Fibroblast of lung (primary cell): Measurements from ENCODE around the gene DSTYK. TPM values are rescaled to one million over a fixed set of nuclear protein-coding genes. Genes with fewer than 3 reads are reported as not detected.

Source experiments
- DNase-seq, 2 donors: peaks; one replicate each; pipeline versions ENCODE4 v3.0.0 to v3.0.0-alpha.2; 2010; ENCODE audit warnings: low read depth in 2 of 2
- H2AFZ ChIP-seq: 2 replicates; pipeline ENCODE4 v1.5.1; 2012; ENCODE audit warnings: low read length, control low read depth, inconsistent platforms
- H3K27ac ChIP-seq: 2 replicates; pipeline ENCODE4 v1.5.1; 2011; ENCODE audit warnings: low read length, control low read depth; ENCODE audit not compliant: insufficient read depth
- H3K27me3 ChIP-seq: 2 replicates; pipeline ENCODE4 v1.5.1; 2011; ENCODE audit warnings: mild to moderate bottlenecking, low read length; ENCODE audit not compliant: control insufficient read depth, insufficient read depth
- H3K36me3 ChIP-seq: 2 replicates; pipeline ENCODE4 v1.5.1; 2011; ENCODE audit warnings: low read length; ENCODE audit not compliant: control insufficient read depth, insufficient read depth
- H3K4me1 ChIP-seq: 2 replicates; pipeline ENCODE4 v1.5.1; 2011; ENCODE audit warnings: low read length; ENCODE audit not compliant: control insufficient read depth, insufficient read depth; ENCODE audit errors: extremely low read depth
- H3K4me2 ChIP-seq: 2 replicates; pipeline ENCODE4 v1.5.1; 2011; ENCODE audit warnings: low read length, control low read depth; ENCODE audit not compliant: insufficient read depth; ENCODE audit errors: extremely low read depth
- H3K4me3 ChIP-seq, 4 experiments: fragments of 200-600 bp in 1 of 4; sonication (generic) in 1 of 4; replicated peaks in 1 of 4; 2 replicates each; pipeline ENCODE4 v1.5.1; 2011 to 2016; ENCODE audit warnings: low read length in 4 of 4, low read depth in 3 of 4, mild to moderate bottlenecking in 3 of 4, control low read depth in 2 of 4, inconsistent platforms in 1 of 4, mixed read lengths in 1 of 4; ENCODE audit not compliant: insufficient read depth in 1 of 4; ENCODE audit errors: control extremely low read depth in 1 of 4
- H3K79me2 ChIP-seq: 2 replicates; pipeline ENCODE4 v1.5.1; 2012; ENCODE audit warnings: mild to moderate bottlenecking, low read length, inconsistent platforms; ENCODE audit not compliant: control insufficient read depth, insufficient read depth
- H3K9ac ChIP-seq: 2 replicates; pipeline ENCODE4 v1.5.1; 2011; ENCODE audit warnings: mild to moderate bottlenecking, low read length, control low read depth; ENCODE audit not compliant: insufficient read depth
- H3K9me3 ChIP-seq: 2 replicates; pipeline ENCODE4 v1.5.1; 2012; ENCODE audit warnings: low read depth, low read length; ENCODE audit not compliant: control insufficient read depth, insufficient read depth
- H4K20me1 ChIP-seq: 2 replicates; pipeline ENCODE4 v1.5.1; 2011; ENCODE audit warnings: low read length; ENCODE audit not compliant: control insufficient read depth, insufficient read depth; ENCODE audit errors: extremely low read depth
- CTCF ChIP-seq, 2 donors: IDR thresholded peaks in 1 of 2; conservative IDR thresholded peaks in 1 of 2; 1 replicate in 1 of 2; 2 replicates in 1 of 2; pipeline ENCODE4 v1.5.1; 2011 to 2012; ENCODE audit warnings: low read length in 2 of 2, control low read depth in 1 of 2, inconsistent platforms in 1 of 2, low read depth in 1 of 2, mild to moderate bottlenecking in 1 of 2
- EZH2 ChIP-seq: IDR thresholded peaks from 2 replicates; pipeline ENCODE4 v1.5.1; 2012; ENCODE audit warnings: low read length, control low read depth, mild to moderate bottlenecking; ENCODE audit errors: missing control alignments
- polyA plus RNA-seq, 2 donors: library from polyadenylated mRNA; depleted of rRNA in 1 of 2; stranded (reverse) in 1 of 2; unstranded in 1 of 2; fragments of >200 nt; gene quantifications; 2 replicates each; pipeline ENCODE4 v1.2.1, GENCODE V29; 2011 to 2012; ENCODE audit warnings: missing spikeins in 1 of 2
- total RNA-seq: library from RNA; depleted of rRNA; stranded (reverse); fragments of >200 nt; gene quantifications from 2 replicates; pipeline ENCODE4 v1.2.1, GENCODE V29; 2014

DSTYK gene
- total and polyA plus RNA-seq, 2 donors (not counting 1 experiment from before 2014, with no cell fraction given): 24.5 to 42.6 TPM

GRCh38 chr1:205232127-205232820 lies 20.8 kb upstream of the DSTYK start:
- no peak overlapping the region for H3K27ac ChIP-seq
- no peaks in the 10 kb centered on the region for H3K9me3 ChIP-seq
- TF ChIP-seq CTCF (conservative IDR thresholded peaks at IDR 0.05 in 1 of 2, IDR thresholded peaks at IDR 0.05 in 1 of 2; ENCODE audit: low read depth in 1 of 2, low read length in 2 of 2) (no peak), EZH2 (no peak)
- no peak overlapping the region for H3K4me2 ChIP-seq
- no peaks in the 10 kb centered on the region for H3K36me3 ChIP-seq
- H3K79me2 ChIP-seq: no peaks in the 10 kb centered on the region
- no peak overlapping the region for H3K9ac ChIP-seq
- H3K4me1 ChIP-seq: peaks cover 4% of the 10 kb centered on the region
- H2AFZ ChIP-seq: no peak overlapping the region
- DNase-seq: no peak
- H3K4me3 ChIP-seq: no peak overlapping the region
- H3K27me3 ChIP-seq: no peaks in the 10 kb centered on the region
- no peaks in the 10 kb centered on the region for H4K20me1 ChIP-seq

- H3K9me3 ChIP-seq: no peaks in the 10 kb centered on the region
Measured at GRCh38 chr1:205230982-205231381, 19.5 kb upstream of the DSTYK start.

More at GRCh38 chr1:205230982-205231381, 19.5 kb upstream of the DSTYK start:
- no peak overlapping the region for H2AFZ ChIP-seq
- H3K4me2 ChIP-seq: no peak overlapping the region
- no peaks in the 10 kb centered on the region for H4K20me1 ChIP-seq
- TF ChIP-seq CTCF (conservative IDR thresholded peaks at IDR 0.05 in 1 of 2, IDR thresholded peaks at IDR 0.05 in 1 of 2; ENCODE audit: low read depth in 1 of 2, low read length in 2 of 2) (no peak), EZH2 (no peak)
- DNase-seq: no peak
- no peaks in the 10 kb centered on the region for H3K79me2 ChIP-seq
- H3K4me3 ChIP-seq: no peak overlapping the region
- no peaks in the 10 kb centered on the region for H3K27me3 ChIP-seq
- no peak overlapping the region for H3K27ac ChIP-seq
- H3K4me1 ChIP-seq: peaks cover 4% of the 10 kb centered on the region
- no peak overlapping the region for H3K9ac ChIP-seq
- H3K36me3 ChIP-seq: no peaks in the 10 kb centered on the region
